ENCODE data around the gene COL16A1.

Gene COL16A1

GRCh38 chr1:31751822-31752241 is 48.0 kb upstream of the COL16A1 start:
- no peaks in the 10 kb centered on the region for H3K27me3 ChIP-seq (ENCODE audit: insufficient read depth, low read length, poor library complexity)
- H3K4me3 ChIP-seq (ENCODE audit: low read depth in 1 of 2, low read length in 2 of 2) = no peak overlapping the region
- peak overlapping the region; percentile 33; the same call in 1 of the 2 replicates for H3K27ac ChIP-seq (ENCODE audit: low read length)
- H3K79me2 ChIP-seq (ENCODE audit: insufficient read depth, low read length) = no peaks in the 10 kb centered on the region
- H3K9ac ChIP-seq (ENCODE audit: low read depth, low read length) = no peak overlapping the region
- ATAC-seq (ENCODE audit: insufficient read depth, low read depth) (peak; percentile 15; the same call in 2 of the 3 replicates), DNase-seq (no peak)
- H3K36me3 ChIP-seq (ENCODE audit: insufficient read depth, low read length) = no peaks in the 10 kb centered on the region
- no peaks in the 10 kb centered on the region for H3K9me3 ChIP-seq (ENCODE audit: insufficient read depth, low read length, severe bottlenecking)
- peaks cover 29% of the 10 kb centered on the region for H3K4me1 ChIP-seq (ENCODE audit: insufficient read depth, low read length)
- peaks cover 6% of the 10 kb centered on the region for H4K20me1 ChIP-seq (ENCODE audit: insufficient read depth, low read length)
- no peak overlapping the region for H2AFZ ChIP-seq (ENCODE audit: low read depth, low read length)
- TF ChIP-seq EZH2 (IDR thresholded peaks at IDR 0.05; ENCODE audit: borderline replicate concordance, low read depth, low read length, severe bottlenecking) (no peak), CTCF (IDR thresholded peaks at IDR 0.05; ENCODE audit: borderline replicate concordance, extremely low read depth, low read length, poor library complexity, severe bottlenecking) (no peak)
- H3K4me2 ChIP-seq (ENCODE audit: insufficient read depth, low read length) = no peak overlapping the region

GRCh38 chr1:31750858-31751510 is 47.2 kb upstream of the COL16A1 start:
- Histone ChIP-seq H3K4me1 (ENCODE audit: insufficient read depth, low read length) (peaks cover 29% of the 10 kb centered on the region), H3K4me2 (ENCODE audit: insufficient read depth, low read length) (no peak overlapping the region), H3K9me3 (ENCODE audit: insufficient read depth, low read length, severe bottlenecking) (no peaks in the 10 kb centered on the region), H3K9ac (ENCODE audit: low read depth, low read length) (no peak overlapping the region), H4K20me1 (ENCODE audit: insufficient read depth, low read length) (peaks cover 6% of the 10 kb centered on the region), H3K79me2 (ENCODE audit: insufficient read depth, low read length) (no peaks in the 10 kb centered on the region), H2AFZ (ENCODE audit: low read depth, low read length) (no peak overlapping the region), H3K27ac (ENCODE audit: low read length) (no peak overlapping the region), H3K36me3 (ENCODE audit: insufficient read depth, low read length) (no peaks in the 10 kb centered on the region), H3K4me3 (ENCODE audit: low read depth in 1 of 2, low read length in 2 of 2) (no peak overlapping the region), H3K27me3 (ENCODE audit: insufficient read depth, low read length, poor library complexity) (no peaks in the 10 kb centered on the region)
- DNase-seq (no peak), ATAC-seq (ENCODE audit: insufficient read depth, low read depth) (no peak)
- TF ChIP-seq CTCF (IDR thresholded peaks at IDR 0.05; ENCODE audit: borderline replicate concordance, extremely low read depth, low read length, poor library complexity, severe bottlenecking) (no peak), EZH2 (IDR thresholded peaks at IDR 0.05; ENCODE audit: borderline replicate concordance, low read depth, low read length, severe bottlenecking) (no peak)

- Histone ChIP-seq H4K20me1 (ENCODE audit: insufficient read depth, low read length) (peaks cover 6% of the 10 kb centered on the region), H3K36me3 (ENCODE audit: insufficient read depth, low read length) (no peaks in the 10 kb centered on the region), H3K4me3 (ENCODE audit: low read depth in 1 of 2, low read length in 2 of 2) (no peak overlapping the region), H3K9ac (ENCODE audit: low read depth, low read length) (no peak overlapping the region), H2AFZ (ENCODE audit: low read depth, low read length) (no peak overlapping the region), H3K79me2 (ENCODE audit: insufficient read depth, low read length) (no peaks in the 10 kb centered on the region), H3K4me1 (ENCODE audit: insufficient read depth, low read length) (peaks cover 29% of the 10 kb centered on the region), H3K27me3 (ENCODE audit: insufficient read depth, low read length, poor library complexity) (no peaks in the 10 kb centered on the region), H3K4me2 (ENCODE audit: insufficient read depth, low read length) (no peak overlapping the region), H3K27ac (ENCODE audit: low read length) (no peak overlapping the region), H3K9me3 (ENCODE audit: insufficient read depth, low read length, severe bottlenecking) (no peaks in the 10 kb centered on the region)
- ATAC-seq (ENCODE audit: insufficient read depth, low read depth) (no peak), DNase-seq (no peak)
- TF ChIP-seq CTCF (IDR thresholded peaks at IDR 0.05; ENCODE audit: borderline replicate concordance, extremely low read depth, low read length, poor library complexity, severe bottlenecking) (no peak), EZH2 (IDR thresholded peaks at IDR 0.05; ENCODE audit: borderline replicate concordance, low read depth, low read length, severe bottlenecking) (no peak)
These were observed 46.2 kb upstream of the COL16A1 start for GRCh38 chr1:31749785-31750735.
